HEK293T (cell line): Measurements from ENCODE around the gene CCDC183.

ENCODE experiments used
- ARNT ChIP-seq: fragments of 450-650 bp; IDR thresholded peaks from 2 replicates; pipeline ENCODE4 v1.6.1; 2017; ENCODE audit warnings: mild to moderate bottlenecking
- BHLHE40 ChIP-seq: fragments of 450-650 bp; IDR thresholded peaks from 2 replicates; pipeline ENCODE4 v1.6.1; 2016; ENCODE audit warnings: mild to moderate bottlenecking, moderate library complexity, borderline replicate concordance
- CTBP1 ChIP-seq: fragments of 450-650 bp; IDR thresholded peaks from 2 replicates; pipeline ENCODE4 v1.6.1; 2016; ENCODE audit warnings: borderline replicate concordance
- ELF4 ChIP-seq: fragments of 450-650 bp; IDR thresholded peaks from 2 replicates; pipeline ENCODE4 v1.6.1; 2017; ENCODE audit warnings: antibody characterized with exemption
- FOXA1 ChIP-seq: fragments of 450-650 bp; IDR thresholded peaks from 2 replicates; pipeline ENCODE4 v1.6.1; 2016; ENCODE audit warnings: mild to moderate bottlenecking
- FOXK2 ChIP-seq: fragments of 450-650 bp; IDR thresholded peaks from 2 replicates; pipeline ENCODE4 v1.6.1; 2016; ENCODE audit warnings: mild to moderate bottlenecking
- FOXM1 ChIP-seq: fragments of 450-650 bp; IDR thresholded peaks from 2 replicates; pipeline ENCODE4 v1.6.1; 2017; ENCODE audit warnings: mild to moderate bottlenecking, borderline replicate concordance
- HDGF ChIP-seq: fragments of 450-650 bp; IDR thresholded peaks from 2 replicates; pipeline ENCODE4 v1.6.1; 2017; ENCODE audit warnings: antibody characterized with exemption, borderline replicate concordance
- NFRKB ChIP-seq: fragments of 450-650 bp; IDR thresholded peaks from 2 replicates; pipeline ENCODE4 v1.6.1; 2016; ENCODE audit warnings: mild to moderate bottlenecking, moderate library complexity
- PKNOX1 ChIP-seq: fragments of 450-650 bp; IDR thresholded peaks from 2 replicates; pipeline ENCODE4 v1.6.1; 2016
- SP1 ChIP-seq: fragments of 450-650 bp; IDR thresholded peaks from 2 replicates; pipeline ENCODE4 v1.6.1; 2017
- SUZ12 ChIP-seq: fragments of 450-650 bp; IDR thresholded peaks from 2 replicates; pipeline ENCODE4 v1.6.1; 2016; ENCODE audit warnings: mild to moderate bottlenecking
- TARDBP ChIP-seq: fragments of 450-650 bp; IDR thresholded peaks from 2 replicates; pipeline ENCODE4 v1.6.1; 2016
- ZNF384 ChIP-seq: fragments of 450-650 bp; IDR thresholded peaks from 2 replicates; pipeline ENCODE4 v1.6.1; 2016

GRCh38 chr9:136851941-136852663, 56.0 kb downstream of the CCDC183 start, which contains the start of gene MAMDC4:
- TF ChIP-seq SP1 (no peak), TARDBP (no peak), SUZ12 (no peak), FOXM1 (no peak), FOXA1 (no peak), ELF4 (no peak), HDGF (no peak), FOXK2 (no peak), NFRKB (no peak), ZNF384 (no peak), ARNT (no peak), PKNOX1 (no peak), CTBP1 (no peak), BHLHE40 (no peak)
